NOMO-1 (cell line): ENCODE measurements around the gene IGSF9.

Experiments used
- DNase-seq, 2 experiments: peaks; one replicate each; lab custom pipeline; 2025; ENCODE audit not compliant: unreplicated experiment in 2 of 2; lab: John Stamatoyannopoulos, UW

IGSF9 gene

DNA sequence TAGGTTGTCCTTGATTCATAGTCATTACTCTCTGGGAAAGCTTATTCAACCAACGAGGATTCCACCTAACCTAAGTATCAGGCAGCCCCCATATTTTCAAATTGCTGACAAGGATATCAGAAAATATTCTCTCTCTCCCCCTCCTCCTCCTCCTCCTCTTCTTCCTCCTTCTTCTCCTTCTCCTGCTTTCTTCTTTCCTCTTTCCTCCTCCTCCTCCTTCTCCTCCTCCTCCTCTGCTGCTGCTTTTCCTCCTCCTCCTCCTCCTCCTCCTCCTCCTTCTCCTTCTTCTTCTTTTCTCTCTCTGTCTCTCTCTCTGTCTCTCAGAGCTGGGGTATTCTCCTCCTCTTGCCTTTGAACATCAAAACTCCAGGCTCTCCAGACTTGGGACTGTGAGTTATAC, 2.5 kb upstream of the IGSF9 start:
- DNase-seq: no peak

DNA sequence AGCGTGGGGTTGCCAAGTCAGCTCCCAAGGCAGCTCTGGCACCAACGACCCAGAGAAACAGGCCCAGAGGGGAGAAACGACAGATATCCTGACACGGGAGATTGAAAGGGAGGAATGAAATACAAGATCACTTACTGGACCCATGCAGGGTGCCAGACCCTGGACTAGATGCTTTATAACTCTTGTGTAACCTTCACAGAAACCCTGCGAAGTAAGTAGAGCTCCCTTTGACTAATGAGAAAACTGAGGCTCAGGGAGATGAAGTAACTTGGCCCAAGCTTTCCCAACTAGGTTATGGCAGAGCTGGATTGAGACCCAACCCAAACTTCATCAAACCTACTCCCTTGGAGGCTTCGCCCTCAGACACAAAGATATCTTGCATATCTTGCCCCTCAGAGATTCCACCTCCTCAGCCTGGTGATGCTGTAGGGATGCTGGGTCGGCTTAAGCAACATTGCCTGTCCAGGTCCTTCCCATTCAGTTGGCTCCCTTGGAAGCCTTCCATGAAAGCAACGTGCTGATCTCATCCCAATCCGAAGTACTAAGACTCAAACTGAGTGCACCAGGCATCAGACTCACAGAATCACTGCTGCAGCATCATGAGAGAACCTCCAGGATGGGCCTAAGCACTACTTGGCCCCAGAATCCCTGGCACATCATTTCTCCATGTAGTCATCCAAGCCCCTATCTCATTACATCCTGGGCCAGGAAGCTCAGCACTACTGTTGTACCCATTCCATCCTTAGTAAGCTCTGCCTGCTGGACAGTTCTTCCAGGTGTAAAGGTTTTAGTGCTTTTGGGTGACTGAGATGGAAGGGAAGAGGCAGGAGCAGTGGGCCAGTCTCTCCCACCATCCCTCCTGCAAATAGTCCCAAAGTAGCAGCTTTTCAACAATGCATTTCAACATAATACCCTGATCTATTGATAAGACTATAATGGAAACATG, 1.1 kb upstream of the IGSF9 start:
- no peak for DNase-seq

DNA sequence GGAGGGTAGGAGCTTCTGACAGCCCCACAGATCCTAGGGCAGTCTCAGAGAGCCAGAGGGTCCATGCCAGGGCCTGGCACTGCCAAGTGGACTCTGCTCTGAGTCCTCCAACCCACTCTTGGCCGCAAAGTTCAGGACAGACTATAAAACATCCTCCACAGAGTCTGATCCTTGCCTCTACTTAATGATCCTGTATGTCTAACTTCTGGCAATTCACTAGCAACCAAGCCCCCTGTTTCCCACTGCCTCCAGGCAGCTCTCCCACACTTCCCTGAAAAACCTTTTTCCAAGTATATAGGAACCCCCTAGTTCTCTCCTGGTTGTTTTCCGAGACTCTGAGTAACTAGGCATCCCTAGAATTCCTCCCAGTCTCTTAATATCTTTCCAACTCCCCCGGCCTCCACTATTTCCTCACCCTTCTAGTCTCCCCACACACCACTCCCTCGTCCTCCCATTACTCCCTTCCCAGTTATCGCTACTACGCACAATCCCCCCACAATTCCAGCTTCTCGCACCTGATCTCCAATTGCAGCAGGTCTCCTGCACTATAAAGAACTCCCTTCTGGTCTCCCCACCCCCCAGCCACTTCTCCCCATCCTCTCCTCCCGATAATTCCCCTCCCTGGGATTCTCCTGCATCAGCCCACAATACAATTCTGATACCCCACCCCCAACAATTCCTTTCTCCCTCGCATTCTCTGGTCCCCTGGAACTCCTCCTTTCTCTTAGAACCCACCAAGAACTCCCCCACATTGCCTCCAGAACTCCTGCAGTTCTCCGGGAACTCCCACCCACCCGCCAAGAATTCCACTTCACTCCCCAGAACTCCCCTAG, 574 bp downstream of the IGSF9 start:
- DNase-seq: no peak

DNA sequence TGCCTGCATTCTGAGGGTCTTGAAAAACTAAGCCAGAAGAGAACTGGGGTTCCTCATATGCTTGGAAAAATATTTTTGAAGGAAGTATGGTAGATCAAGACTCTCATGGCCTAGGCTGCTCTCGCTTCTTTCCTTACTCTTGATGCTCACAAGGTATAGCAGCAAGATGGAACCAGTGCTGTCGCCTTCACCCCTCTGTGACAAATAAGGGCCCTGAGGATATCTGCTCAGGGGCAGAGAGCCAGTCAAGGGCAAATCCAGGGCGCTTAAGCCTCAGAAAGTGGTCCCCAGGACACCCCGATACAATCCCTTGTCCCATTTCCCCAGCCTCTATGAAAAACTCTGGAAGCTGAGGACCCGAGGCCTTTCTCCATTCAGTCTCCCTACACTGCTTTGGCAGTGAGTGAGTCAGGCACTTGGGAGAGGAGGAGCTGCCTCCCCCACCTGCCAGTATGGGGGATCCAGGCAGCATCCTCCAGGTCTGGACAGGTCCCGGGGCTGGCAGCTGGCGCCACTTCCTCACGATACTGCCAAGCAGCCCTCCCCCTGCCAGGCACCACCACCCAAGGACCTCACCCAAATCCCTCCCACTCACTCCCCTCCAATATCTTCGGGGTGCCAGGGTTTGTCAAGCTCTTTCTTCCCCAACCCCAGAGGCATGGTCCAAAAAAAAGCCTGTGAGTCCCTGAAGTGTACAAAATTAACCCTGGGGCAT, 1.3 kb downstream of the IGSF9 start:
- DNase-seq: no peak

DNA sequence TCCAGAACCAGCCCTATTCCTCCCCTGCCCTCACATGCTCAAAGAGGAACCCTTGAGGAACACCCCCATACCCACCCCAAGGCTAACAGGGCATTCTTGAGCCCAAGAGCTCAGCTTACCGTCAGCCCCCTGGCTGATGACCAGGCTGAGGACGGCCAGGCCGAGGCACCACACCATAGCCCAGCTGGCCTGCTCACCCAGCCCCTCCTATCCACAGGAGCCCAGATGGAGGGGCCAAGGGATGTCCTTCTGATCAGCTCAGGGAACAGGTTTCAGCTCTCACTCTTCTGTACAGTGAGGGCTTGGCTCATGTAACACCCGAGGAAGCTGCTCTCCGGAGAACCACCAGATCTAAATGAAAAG, 2.2 kb downstream of the IGSF9 start:
- DNase-seq: no peak

DNA sequence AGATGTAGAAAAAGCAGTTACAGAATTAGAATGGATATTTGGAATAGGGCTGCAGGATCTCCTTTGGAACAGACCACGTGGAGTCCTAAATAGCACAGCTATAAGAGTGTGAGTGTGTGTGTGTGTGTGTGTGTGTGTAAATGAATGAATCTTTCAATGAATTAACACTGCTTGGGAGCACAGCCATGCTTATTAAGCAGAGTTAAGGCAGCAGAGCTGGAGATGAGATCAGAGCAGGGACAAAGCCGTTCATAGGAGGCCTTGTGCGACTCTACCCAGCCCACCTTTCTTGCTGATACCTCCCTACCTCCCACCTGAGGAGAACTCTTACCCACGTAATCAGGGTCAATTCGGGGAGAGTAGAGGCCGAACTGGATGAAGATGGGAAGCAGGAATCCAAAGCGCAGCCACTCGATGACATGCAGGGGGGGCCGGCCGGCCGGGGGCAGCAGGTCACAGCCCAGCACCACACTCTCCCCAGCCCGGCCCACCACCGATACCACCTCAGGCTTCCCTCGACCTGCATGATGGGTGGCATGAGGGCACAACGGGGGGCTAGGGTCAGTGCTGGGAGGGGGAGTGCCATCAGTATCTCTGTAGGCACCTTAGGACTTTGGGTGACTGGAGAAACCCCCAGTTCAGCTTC, 2.7 kb downstream of the IGSF9 start:
- no peak for DNase-seq

DNA sequence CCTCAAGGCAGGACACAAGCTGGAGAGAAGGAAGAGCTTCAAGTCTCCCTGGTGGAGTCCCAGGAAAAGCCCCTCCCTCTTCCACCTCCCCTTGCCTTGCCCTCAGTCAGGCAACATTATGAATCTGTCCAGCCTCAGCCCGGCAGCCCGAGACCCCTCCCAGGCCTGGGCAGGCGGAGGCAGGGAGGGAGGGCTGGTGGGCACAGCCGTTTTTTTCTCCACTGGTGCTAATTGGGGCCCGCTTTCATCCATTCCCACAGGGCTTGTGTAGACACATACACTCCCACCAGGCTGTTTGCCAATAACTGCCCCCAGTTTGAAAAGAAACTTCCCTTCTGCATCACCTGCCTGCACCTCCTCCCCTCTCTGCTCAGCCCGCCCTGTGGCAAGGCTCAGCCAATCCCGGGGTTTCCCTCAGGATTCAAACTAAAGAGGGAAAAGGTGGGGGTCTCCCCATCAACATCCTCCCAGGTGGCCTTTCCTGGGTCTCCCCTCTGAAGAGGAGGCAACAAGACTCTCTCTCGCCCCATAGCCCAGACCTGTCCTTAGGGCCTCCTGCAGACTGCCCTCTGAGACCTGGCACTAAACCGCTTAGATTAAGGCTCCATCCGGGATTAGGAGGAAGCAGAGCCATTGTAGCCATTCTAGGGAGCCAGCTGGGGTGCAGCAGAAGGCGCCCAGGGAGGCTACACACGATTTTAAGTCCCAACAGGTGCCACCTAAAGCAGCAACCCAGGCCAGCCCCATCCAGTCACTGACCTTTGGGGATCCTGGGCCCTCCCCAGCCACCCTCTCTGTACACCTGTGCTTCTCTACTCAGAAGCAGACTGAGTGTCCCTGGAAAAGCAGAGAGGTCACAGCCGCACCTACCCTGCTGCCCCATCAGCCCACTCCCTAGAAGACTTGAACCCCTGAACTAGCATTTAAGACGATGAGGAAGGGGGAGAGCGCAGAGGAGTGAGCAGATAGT, 3.5 kb downstream of the IGSF9 start:
- DNase-seq: no peak

DNA sequence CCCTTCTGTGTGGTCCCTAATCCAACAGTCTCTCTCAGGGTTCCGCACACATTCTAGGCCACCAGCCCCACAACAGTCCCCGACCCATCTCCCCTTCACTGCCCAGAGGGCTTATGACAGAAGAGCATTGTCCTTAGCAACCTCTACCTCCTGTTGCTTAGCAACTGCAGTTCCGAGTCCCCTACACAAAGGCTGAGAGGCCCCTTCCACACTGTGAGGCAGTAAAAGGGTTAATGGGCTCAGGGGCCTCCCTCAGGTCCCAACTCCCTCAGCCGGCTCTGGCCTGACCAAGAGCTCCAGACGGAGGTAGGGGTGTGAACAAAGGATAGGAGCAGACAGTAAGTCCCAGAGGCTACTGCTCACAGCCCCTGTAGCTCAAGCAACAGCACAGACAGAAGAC, 4.3 kb downstream of the IGSF9 start:
- DNase-seq: no peak

DNA sequence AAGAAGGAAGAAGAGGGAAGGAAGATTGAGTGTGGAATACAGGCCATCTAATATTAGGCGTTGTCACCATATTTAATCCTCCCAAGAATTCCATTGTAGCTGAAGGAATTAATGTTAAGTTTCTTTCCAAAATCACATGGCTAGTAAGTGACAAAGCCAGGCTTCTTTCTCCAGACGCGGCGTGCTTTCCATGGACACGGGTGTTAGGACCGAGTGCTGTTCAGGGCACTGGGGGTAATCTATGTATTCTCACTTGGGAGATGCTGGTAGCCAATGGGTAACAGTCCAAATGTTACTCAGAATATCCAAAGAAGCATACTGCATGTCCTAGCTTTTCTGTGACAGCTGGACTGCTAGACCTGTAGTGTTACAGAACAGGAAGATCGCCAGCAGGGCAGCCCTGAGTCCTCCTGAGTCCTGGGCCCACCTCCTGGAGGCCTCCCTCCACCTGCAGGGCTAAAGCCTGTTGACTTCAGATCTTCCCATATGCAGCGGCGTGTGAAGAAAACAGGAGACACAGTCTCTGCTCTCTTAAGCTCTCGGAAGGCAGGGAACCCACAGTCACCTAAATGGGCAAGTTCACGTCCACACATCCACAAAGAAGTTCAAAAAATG, 5.3 kb downstream of the IGSF9 start:
- no peak for DNase-seq

DNA sequence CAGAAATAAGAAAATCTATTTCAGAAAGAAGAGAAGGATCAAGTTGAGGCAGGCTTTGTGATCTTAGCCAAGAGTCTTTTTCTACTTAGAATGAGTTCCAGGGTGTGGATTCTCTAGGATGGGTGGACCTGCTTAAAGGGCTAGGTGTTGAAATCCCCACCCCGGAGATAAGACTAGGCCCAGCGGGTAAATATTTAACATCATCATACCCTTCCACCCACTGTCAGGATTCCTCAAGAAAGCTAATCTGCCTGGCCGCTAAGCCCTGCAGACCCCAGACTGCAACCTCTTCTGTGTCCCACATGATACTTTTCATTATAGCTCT, 5.8 kb downstream of the IGSF9 start:
- no peak for DNase-seq

DNA sequence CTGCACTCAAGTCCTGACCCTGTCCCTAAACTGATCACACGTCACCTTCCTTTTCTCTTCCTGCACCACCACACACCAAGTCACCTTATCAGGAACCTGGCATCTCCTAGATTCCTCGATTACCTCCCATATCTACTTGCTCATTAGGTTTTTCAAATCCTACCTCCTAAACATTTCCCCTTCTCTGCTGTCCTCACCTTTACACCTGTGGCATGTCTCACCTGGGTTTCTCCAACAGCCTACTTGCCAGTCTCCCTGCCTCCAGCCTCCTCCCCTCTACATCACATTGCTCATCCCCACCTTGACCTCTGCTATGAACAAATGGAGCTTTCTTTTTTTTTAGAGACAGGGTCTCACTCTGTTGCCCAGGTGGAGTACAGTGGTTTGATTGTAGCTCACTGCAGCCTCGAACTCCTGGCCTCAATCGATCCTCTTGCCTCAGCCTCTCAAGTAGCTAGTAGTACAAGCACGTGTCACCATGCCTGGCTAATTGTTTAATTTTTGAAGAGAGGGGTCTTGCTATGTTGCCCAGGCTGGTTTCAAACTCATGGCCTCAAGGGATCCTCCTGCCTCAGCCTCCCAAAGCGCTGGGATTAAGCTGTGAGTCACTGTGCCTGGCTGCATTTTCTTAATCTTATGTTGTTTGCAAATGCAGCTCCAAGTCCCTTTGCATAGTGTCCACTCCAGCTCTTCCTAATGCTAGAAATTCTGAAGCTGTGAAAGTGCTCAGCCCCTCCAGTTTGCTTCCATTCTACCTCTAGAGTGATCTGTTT, 6.3 kb downstream of the IGSF9 start:
- DNase-seq: no peak

DNA sequence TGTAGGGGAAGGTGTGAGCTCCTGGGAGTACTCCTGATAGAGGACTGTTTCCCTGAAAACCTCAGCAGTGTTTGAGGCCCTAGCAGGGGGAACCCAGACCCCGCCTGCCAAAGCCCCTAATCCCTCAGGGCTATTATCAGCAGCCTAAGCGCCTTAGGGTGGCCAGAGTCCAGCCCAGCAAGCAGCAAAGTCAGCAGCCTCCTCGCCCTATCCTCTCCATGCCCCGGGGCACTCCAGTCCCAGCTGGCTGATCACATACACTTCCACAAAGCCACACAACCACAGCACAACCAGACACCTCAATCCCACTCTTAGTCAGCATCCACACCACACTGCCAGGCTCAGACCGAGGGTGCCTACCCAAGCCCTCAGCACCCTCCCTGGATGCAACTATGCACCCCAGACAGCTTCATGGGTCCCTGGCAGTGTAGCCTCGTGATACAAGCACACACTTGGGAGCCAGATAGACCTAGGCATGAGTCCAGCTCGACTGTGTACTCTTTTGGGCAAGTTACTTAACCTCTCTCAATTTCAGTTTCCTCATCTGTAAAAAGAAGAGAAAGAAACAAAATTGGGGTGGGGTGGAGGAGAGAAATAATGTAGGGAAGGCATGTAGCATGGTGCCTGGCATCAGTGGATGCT, 7.1 kb downstream of the IGSF9 start:
- DNase-seq: no peak

DNA sequence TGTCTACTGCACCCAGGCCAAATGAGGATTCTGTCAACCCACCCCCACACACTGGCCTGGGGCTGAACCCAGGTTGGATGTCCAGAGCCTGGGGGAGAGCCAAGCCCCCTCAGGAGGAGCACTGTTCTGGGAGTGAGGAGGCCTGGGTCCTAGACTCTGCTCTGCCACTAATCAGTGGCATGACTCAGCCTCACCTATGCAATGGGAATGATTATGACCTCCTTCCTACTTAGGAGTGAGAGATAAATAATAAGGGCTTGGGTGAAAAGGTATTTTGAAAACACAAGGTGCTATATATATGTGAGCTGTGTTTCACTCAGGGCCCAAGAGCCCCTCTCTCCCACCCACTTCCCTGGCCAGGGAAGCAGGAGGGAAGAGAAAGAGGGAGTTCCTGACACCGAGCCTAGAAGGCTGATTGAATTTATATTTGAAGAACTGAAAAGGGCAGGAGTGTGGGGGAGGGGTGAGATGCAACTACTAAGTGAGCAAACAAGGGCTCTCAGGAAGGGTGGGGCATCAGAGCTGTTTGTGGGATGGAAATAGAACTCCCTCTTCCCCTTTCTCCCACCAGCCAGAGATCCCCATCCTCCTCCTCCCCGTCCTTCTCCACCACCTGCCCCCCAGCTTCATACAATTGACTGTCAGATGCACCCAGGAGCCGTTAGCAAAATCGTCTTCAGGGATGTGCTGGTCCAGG, 8.2 kb downstream of the IGSF9 start:
- DNase-seq: peak; percentile 66 to 75

DNA sequence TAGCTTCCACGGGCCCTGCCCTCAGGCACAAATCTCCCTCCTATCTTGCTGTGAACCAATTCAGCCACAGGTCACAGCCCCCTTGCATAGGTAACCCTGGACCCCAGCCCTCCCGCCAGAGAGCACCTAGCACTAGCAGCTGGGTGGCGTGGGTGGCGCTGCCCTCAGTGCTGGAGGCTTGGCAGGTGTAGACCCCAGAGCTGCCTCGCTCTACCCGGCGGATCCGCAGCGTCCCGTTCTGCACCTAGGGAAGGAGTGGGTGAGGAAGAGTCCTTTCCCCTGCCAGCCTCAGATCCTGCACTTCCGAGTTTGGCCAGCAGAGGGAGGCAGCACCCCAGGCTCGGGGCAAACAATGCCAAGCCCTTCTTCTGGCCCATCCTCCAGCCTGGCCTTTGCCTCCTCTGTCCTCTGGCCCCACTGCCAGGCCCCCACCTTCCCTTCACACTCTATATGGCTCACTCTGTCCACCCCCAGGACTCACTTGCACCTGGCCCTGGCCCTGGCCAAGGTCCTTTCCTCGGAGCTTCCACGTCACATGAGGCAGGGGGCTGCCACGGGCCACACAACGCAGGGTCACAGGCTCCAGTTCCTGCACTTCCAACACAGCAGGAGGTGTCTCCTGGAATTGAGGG, 9.0 kb downstream of the IGSF9 start:
- DNase-seq: peak; percentile 61 to 73

DNA sequence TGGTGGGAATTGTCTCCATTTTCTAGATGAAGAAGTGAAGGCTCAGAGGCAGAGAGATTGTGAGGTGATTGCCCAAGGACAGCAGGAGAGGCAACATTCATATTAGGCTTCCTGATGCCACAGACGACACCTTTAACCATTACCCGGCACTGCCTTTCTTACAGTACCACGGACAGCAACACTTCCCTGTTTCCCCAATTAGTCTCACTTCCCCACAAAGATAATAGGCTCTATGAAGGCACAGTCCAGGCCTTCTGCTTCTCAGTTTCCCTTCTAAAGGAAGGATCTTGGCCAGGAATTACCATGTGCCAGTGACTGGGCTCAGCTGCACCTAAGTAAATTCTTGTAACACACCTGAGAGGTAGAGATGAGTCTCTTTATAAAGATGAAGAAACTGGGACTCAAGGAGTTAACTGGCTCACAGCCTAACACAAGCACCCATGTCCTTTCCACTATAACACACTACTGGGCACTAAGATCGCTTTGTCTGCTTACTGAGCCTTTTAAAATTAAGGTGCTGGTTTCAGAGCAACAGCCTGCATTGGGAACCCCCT, 9.6 kb downstream of the IGSF9 start:
- peak; percentile 42 to 83 for DNase-seq

DNA sequence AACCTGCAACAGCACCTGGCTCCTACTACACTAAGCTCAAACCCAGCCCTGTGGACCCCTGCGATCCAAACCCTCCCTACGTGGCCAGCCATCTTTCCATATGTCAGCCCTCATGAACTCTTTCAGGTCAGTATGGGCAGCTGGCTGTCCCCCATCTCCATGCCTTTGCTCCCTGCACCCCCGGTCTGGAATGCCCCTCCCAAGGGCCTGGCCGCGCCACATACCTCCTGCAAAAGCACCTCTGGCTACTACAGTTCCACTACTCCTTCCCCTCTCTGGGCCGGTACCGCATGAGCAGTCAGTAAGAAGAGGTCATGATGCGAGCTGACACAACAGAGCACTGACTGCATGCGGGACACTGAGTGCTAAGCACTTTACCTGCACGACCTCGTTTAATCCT, 10.1 kb downstream of the IGSF9 start:
- DNase-seq: no peak
